ENCODE measurements around the gene WWOX.

DNA sequence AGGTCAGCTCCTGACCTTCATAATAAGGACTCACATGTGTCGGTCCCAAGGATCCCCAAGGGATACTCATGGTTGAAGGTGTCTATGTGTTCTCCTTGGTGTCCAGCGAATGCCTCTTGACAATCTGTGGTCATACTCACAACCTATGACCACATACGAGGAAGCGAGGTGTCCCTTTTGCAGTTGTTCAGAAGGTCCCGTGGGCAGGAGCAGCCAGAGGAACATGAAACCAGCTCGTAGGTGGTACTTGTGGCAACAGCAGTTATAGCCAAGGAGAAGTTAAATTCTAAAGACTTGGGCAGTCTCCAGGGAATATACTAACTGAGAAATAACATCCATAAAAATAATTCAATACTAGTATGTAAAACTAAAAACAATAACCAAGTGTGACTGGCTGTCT is 685.3 kb downstream of the WWOX start:
- no peak for TF ChIP-seq ZNF565 (CRISPR knock-in tag; conservative IDR thresholded peaks at IDR 0.05; ENCODE audit: low read depth)
- TF ChIP-seq ZFP3 (CRISPR knock-in tag; IDR thresholded peaks at IDR 0.05): no peak
- no peak for TF ChIP-seq ARNTL (CRISPR knock-in tag; IDR thresholded peaks at IDR 0.05; ENCODE audit: borderline replicate concordance, low read depth)
- TF ChIP-seq RARB (CRISPR knock-in tag; IDR thresholded peaks at IDR 0.05): no peak
- TF ChIP-seq, protein P1, sequence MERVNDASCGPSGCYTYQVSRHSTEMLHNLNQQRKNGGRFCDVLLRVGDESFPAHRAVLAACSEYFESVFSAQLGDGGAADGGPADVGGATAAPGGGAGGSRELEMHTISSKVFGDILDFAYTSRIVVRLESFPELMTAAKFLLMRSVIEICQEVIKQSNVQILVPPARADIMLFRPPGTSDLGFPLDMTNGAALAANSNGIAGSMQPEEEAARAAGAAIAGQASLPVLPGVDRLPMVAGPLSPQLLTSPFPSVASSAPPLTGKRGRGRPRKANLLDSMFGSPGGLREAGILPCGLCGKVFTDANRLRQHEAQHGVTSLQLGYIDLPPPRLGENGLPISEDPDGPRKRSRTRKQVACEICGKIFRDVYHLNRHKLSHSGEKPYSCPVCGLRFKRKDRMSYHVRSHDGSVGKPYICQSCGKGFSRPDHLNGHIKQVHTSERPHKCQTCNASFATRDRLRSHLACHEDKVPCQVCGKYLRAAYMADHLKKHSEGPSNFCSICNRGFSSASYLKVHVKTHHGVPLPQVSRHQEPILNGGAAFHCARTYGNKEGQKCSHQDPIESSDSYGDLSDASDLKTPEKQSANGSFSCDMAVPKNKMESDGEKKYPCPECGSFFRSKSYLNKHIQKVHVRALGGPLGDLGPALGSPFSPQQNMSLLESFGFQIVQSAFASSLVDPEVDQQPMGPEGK (CRISPR knock-in tag; IDR thresholded peaks at IDR 0.05; ENCODE audit: borderline replicate concordance): no peak

Measured in SK-N-SH treated with all-trans-retinoic acid at 6 μM for 48 hours (cell line).